HG03103 (cell line): ENCODE results near the gene TIMM10.

Source experiments
- ATAC-seq: cut with Tn5 transposase; IDR thresholded peaks from one replicate; pipeline ENCODE4 v1.9.1; 2021; ENCODE audit warnings: low read depth; ENCODE audit not compliant: unreplicated experiment

Gene TIMM10

DNA sequence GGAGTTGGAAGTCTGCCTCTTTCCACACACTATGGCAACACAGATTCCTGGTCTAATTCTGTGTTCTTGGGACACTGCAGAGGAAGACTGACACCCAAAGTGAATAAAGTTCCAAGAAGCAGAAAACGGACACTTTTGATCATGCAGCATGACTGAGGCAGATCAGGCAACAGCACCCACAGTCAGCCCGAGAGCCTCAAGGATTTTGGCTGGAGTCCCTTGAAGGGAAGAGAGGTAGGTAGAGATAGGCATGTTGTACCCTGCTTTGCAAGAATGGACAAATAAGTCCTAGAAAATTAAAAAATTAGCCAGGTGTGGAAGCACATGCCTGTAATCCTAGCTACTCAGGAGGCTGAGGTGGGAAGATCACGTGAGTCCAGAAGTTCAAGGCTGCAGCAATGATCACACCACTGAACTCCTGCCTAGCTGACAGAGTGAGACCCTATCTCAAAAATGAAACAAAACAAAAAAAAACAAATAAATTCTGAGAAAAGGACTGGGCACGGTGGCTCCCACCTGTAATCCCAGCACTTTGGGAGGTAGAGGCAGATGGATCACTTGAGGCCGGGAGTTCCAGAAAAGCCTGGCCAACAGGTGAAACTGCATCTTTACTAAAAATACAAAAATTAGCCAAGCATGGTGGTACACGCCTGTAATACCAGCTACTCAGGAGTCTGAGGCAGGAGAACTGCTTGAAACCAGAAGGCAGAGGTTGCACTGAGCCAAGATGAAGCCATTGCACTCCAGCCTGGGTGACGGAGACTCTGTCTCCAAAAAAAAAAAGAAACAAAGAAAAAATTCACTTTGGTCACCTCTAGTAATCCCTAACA lies 22.0 kb downstream of the TIMM10 start:
- no peak for ATAC-seq

DNA sequence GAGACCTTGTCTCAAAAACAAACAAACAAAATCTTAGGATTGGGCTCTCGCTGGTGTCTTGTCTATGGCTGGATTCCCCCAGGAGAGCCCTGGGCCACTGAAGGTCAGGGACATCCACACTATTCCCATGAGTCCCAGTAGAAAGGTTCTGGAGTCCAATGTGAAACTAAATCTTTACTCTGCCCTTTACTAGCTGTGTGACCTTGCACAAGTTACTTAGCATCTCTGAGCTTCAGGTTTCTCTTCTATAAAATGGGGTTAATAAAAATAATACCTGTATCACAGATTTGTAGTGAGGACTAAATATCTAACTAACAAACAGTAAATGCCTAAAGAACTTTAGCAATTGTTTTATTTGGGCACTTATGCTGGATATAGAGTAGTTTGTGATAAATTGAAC lies 24.0 kb downstream of the TIMM10 start:
- no peak for ATAC-seq

DNA sequence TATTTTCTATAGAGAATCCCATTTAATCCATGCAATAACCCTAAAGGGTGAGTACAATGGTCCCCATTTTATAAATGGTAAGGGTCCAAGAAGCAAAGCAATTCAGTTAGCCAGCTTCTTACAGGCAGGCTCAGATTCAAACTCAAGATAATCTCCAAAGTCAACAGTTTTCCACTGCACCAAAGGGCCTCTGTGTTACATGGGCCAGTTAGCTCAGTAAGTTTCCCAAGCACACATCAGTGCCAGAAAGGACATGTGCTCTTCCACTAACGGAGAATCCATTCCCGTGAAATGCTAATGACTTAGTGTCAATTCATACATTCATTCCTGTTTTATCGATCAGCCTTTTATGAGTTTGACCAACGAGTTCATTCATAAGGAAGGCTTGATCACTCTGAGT lies 26.0 kb downstream of the TIMM10 start:
- ATAC-seq, result no peak

DNA sequence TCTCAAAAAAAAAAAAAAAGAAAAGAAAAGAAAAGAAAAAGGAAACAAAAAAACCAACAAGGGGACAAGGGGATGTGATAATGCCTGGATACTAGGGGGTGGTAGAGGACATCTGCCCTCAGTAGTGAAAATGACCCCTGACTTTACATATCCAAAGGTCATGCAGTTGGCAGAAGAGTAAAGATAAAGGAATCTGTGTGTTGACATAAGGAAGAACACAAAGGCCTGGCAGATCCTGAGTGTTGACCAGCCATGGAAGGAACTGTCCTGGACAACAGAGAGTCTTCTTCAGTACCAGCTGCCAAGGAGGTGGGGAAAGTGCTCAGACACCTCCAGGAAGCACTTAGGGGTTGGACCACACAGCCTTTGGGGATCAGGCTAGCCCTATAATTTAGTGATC lies 27.7 kb downstream of the TIMM10 start:
- ATAC-seq, result no peak

DNA sequence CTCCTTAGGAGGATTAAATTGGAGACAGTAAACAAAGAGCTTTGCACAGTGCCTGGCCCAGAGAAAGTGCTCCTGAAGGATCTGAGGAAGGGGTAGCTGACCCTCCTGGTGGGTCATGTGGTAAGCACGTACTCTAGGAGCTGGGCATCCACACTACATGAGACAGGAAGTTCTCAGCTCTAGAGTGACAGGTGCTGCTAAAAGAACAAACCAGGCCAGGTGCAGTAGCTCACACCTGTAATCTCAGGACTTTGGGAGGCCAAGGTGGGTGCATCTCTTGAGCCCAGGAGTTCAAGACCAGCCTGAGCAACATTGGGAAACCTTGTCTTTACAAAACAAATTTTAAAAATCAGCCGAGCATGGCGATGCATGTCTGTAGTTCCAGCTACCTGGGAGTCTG lies 28.2 kb downstream of the TIMM10 start:
- no peak for ATAC-seq

DNA sequence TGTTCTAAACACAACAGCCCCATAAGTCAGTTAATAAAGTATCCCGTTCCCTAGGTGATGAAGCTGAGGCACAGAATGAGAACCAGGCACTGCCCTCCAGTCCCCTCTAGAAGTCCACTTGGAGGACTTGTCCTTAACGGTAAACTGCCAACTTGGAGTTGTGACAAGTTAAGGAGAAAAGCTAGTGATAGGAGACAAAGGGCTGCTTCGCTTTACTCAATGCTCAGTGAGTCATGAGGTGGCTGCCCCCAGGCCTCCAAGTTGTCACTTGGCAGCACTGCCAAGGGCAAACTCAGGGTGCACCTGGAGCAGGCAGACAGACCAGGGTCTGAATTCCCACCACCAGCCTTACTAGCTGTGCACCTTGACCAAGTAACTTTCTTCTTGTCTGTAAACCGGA lies 28.6 kb downstream of the TIMM10 start:
- ATAC-seq, result no peak

DNA sequence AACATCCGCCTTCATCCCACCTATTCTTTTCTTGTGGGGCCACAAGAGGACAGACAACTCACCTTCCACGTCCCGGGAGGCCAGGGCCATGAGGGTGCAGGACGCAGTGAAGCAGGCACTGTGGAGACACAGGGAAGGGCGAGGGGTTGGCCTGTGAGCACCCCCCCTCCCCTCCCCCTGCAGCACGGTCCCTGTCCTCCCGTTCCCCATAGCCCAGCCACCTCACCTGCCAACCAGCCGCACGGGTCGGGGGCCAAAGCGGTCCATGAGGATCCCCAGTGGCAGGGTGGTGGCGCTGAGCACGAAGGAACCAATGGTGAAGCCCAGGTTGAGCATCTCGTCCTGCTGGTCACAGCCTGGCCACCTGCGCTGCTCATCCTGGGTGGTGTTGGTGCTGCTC lies 29.6 kb downstream of the TIMM10 start:
- ATAC-seq, result no peak

DNA sequence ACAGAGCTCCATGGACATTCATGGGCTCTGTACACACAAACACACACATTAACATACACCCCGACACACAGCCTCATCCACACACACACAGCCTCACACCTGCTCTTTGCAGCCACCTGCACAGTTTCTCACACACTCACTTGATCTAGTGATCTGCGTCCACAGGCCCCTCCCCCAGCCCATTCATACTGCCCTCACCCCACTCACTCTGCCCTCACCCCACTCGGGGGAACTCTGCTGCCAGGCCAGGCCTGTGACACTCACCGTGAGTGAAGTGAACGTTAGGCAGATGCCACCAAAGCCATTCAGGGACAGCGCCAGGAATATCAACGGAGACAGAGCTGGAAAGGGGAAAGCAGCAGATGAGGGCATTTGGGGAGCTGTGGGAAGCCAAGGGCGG lies 30.0 kb downstream of the TIMM10 start:
- no peak for ATAC-seq

DNA sequence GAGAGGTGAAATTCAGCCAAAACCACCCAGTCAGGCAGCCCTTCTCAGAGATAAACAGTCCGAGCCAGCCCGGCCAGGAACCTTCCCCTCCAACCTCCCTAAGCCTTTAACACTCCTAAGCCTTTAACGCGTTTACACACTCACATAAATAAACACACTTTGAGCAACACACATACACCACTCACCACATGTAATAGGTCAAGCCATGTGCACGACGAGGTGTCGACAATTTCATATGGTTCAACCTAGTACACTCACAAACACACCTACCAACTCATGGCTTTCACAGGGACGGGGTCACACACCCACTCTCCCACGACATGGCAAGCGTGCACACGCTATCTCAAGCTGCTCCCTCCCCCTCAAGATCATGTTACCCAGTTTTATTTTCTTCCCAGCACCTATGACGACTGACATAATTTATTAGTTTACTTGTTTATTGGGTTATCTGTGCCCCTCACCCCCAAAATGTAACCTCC lies 30.5 kb downstream of the TIMM10 start:
- no peak for ATAC-seq

DNA sequence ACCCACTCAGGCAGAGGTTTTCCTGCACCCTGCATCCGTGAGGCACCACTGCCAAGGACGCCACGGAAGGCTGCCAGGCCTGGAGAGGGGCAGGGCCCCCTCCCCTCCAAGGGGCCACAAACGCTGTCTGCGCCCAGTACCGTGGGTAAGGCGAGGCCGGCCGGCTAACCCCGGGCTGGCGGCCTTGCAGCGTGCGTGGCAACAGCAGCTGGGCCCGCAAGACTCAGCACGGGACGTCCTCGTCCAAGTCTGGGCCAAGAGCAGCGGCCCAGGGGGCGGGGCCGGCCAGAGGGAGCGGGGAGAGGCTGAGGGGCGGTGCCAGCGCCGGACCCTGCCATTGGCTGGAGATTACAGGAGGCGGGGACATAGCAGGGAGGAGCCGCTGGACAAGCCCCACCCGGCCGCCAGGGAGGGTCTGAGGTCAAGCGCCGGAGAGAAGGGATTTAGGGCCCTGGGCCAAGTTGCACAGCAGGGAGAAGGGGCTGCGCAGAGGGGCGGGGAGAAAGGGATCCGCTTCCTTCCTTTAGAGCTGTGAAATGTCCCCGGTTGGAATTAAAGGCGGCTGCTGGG lies 31.1 kb downstream of the TIMM10 start:
- peak; percentile 95 for ATAC-seq

DNA sequence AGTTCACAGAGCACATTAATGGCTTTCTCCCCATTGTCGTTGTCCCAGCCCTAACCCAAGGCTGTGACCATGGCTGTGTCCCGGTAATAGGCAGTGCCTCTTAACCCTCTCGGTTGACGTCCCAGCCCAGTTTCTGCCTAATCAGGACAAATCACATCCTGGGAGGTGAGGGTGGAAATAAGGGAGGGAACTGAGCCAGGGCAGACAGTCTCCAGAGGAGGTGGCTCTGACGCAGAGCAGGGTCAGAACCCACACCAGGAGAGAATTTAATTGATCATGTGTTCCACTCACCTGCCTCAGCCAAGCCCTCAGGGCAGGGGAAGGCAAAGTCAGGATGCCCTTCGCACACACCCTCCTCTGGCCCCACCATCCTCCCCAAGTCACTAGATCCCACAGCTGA lies 32.0 kb downstream of the TIMM10 start:
- no peak for ATAC-seq

DNA sequence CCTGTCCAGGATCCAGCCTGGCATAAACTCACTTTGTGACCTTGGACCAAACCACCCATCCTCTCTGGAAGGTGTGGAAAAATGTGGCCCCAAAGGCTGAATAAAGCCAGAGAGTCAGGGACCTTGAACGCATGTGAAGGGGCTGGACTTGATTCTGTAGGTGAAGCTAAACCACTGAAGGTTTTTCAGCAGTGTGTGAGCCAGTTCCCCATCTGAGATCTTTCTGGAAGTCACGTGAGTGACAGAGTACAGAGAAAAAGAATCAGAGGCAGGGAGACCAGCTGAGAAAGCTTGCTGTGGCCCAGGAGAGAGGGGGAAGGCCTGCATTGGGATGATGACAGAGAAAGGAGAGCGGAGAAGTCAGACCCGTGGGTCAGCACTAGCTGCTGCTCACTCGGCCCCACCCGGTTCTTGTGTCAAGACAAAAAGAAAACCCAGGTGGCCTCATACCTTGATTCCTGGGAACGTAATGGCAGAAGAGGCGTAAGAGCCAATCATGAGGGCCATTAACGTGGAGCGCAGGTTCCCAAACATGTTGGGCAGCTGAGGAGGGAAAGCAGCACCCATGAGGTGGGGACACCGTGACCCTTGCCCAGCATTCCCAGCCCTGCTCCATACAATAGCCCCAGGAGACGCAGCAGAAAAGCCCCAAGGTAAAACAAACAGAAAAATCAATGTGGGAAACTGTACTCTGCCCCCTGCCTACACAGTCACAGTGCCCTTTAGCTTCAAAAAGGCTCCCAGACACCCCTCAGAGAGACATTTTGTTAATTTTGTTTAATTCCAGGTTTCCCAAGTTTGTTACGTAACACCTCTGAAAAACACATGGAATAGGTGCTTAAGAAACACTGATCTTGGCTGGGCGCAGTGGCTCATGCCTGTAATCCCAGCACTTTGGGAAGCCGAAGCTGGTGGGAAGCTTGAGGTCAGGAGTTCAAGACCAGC lies 33.0 kb downstream of the TIMM10 start:
- ATAC-seq, result no peak

DNA sequence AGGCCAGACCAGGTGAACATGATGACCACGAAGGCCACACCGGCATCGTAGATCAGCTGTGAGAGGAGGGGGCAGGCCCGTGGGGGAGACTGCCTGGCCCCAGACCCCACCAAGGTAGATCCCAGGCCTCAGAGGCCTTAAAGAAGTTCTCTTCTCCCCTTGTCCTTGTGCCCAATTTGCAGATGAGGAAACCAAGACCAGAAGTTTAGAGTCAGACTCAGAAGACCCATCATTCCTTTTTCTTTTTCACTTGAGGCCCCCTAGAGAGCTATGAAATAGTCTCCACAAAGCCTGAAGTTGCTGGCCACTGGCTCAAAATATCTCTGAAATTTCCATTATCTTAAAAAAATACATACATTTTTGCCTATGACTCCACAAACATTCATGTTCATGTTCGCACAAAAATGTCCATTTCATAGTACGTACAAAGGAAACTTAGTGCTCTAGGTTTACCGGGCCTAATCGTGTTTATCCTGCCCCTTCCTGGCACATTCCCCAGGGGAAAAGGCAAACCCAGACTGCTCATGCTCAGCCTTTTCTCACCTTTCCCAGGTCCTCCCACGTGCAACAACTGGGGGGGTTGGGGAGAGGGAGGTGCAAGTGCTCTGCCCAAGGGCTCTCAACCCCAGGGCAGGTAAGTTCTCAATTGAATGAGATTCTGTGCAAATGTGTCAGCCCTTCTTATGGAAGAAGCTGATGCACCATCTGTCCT lies 34.3 kb downstream of the TIMM10 start:
- no peak for ATAC-seq

DNA sequence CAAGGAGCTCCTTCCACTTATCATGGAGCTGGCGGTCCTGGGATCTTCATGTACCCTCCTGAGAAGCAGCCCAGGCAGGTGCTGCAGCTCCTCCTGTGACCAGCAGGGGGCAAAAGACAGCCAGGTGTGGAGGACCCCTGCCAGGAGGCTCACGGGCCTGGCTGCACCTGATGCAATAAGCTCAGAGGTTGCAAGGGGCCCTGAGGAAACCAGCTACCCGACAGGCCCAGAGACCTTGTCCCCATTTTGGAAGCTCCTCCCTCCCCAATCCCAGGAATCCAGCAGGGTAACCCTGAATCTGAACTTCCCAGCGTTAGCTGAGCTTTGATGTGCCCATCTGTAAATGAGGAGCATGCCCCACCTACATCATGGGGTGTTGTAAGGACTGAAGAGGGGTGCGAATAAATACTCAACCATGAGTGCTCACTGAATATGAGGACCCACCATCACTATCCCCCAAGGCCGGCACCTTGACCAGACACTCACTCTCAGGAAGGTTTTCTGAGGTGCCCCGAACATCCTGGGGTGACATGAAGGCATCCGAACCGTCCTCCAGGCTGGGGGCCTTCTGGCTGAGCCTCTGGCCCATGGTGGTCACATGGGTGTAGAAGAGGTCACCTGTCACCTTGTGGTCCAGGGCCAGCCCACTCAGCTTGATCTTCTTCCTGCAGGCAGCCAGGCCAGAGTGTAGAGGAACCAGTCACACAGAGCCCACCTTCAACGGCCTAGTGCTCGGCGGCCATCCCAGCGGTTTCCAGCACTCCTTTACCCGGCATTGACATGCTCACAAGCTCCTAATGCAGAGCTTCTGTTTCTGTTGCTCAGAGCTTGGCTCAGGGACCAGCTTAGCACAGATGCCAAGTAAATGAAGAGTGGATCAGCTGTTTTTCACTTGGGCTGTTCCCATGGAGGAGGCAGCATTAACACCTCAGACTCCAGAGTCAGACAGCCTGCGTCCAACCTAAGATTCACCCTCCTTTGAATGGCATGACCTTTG lies 36.7 kb downstream of the TIMM10 start:
- peak; percentile 73 for ATAC-seq

DNA sequence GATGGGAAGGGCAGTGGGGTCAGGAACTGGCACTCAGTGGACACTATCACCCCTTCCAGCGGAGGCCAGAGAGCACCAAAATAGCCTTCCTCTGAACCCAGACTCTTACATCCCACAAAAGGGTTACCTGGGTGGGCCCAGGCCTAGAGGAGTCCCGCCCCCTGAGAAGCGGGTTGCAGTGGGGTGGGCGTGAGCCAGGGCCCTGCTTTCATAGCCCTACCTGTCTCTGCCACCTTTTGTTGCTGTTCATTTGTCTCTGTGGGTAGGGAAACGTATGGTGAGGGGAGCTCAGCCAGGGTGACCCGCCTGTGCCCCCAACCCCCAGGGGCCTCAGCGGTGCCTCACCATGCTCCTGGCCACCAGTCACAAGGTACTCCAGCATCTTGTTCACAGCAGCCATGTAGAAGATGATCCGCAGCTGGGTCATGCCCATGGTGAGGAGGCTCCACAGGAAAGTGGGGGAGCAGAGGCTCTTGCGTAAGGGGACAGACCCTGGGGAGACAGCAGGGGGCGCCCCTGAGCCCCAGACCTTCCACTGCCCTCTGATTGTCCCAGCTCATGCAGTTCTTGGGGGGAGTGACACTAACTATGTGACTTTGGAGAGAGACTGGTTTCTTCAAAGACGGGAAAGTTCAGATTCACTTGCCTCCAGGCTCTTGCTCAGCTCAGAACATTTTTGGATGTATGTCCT lies 39.0 kb downstream of the TIMM10 start:
- ATAC-seq, result no peak

DNA sequence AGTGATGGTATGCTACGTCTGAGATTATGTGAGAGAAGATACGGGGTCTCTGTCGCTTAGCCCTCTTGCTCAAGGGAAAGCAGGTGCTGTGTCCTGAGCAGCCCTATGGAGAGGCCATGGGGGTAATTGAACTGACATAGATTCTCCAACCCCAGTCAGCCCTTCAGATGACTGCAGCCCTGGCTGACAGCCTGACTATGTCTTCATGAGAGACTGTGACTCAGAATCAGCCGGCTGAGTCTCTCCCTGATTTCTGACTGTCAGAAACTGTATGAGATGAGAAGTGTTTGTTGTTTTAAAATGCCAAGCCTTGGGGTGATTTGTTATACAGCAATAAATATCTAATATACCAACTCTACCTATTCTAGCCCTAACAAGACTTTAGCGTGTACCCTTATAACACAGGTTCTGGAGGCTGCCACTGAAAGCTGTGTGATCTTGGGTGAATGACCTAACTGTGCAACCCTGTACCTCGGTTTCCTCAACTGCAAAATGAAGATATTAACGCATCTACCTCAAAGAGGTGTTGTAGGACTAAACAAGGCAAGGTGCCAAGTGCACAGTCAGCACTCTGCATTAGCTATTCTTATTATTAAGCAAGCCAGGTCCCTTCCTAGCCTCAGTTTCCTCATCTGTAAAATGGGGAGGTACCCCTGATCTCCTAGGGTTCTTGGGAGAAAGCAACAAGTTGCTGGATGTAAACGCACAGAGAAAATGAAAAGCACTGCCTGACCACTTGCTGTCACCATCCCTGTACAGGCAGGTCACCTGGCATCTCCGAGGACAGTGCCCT lies 39.9 kb downstream of the TIMM10 start:
- ATAC-seq, result no peak

DNA sequence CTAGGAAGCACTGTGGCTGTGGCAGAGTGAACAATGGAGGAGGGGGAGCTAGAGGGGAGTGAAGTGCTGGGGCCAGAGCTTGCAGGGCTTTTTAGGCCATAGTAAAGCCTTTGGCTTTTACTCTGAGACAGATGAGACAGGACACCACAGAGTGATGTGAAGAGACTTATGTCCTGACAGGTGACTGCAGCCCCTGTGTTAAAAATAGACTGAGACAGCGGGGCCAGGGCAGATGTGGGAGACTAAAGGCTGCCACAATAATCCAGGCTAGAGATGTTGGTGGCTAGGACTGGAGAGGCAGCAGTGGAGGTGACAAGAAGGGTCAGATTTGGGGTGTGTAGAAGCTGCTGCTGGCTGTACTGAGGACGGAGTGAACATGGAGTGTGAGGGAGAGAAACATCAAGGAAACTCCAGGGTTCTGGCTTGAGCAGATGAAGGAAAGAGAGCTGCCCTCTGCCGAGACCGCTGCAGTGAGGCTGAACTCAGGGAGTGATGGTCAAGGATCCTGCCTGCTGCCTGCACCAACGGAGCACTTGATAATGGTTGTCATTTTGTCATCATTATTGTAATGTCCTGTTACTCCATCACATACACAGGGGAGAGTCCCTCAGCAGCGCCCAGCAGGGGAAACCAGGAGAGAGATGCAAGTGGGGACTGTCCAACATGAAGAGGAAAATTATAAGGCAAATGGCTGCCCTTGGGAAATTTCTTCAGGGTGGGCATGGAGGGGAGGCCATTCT lies 42.5 kb downstream of the TIMM10 start:
- ATAC-seq, result no peak
